Measurements from ENCODE around the gene ZP3. TPM values are rescaled to one million over a fixed set of nuclear protein-coding genes. Genes with fewer than 3 reads are reported as not detected.
"Not testable (repeated sequence)": the region's sequence is repeated elsewhere in the genome, so short reads cannot be mapped to it uniquely, and the experiment has no call there.

The ZP3 gene
- polyA plus RNA-seq, 3 donors, result 4.3 to 12.1 (median 10.4) TPM

DNA sequence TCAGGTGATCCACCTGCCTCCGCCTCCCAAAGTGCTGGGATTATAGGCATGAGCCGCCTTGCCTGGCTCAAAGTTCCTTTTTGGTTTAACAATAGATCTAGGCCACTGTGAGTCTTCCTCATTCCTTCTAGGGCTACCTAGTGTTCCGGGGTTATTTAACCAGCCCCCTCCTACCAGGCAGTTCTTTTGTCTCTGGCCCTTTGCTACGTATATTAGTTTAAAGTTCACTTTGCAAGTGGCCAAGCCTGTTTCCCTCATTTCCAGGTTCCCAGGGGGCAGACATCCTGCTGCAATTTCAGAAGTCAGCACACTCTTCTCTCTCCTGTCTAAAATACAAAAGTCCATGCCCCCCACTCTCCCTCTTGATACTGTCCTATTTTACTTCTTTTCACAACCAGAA is 33.8 kb downstream of the ZP3 start:
- H3K9me3 Mint-ChIP-seq; H3K9ac ChIP-seq (ENCODE audit: insufficient read depth, low read length, poor library complexity, severe bottlenecking); H3K4me2 ChIP-seq (replicated peaks; ENCODE audit: extremely low read depth, low read length, poor library complexity, severe bottlenecking); H3K9me3 ChIP-seq (replicated peaks in 1 of 2; ENCODE audit: control insufficient read depth in 1 of 2, insufficient read depth in 1 of 2, low read length in 2 of 2); H3K4me1 Mint-ChIP-seq; H3K36me3 ChIP-seq (replicated peaks in 1 of 2; ENCODE audit: control insufficient read depth in 1 of 2, insufficient read depth in 2 of 2, low read length in 2 of 2); H3K27me3 Mint-ChIP-seq (ENCODE audit: low read depth in 3 of 3); H4K20me1 ChIP-seq (ENCODE audit: insufficient read depth, low read length); H3K79me2 ChIP-seq (ENCODE audit: insufficient read depth, low read length); H3K4me3 ChIP-seq (replicated peaks in 1 of 3; ENCODE audit: low read depth in 2 of 3, low read length in 3 of 3); intact Hi-C loops (cut with micrococcal nuclease); H3K36me3 Mint-ChIP-seq; H3K27ac Mint-ChIP-seq; H3K27ac ChIP-seq (ENCODE audit: low read depth in 1 of 2, low read length in 2 of 2); DNase-seq; H3K27me3 ChIP-seq (ENCODE audit: control insufficient read depth in 2 of 2, insufficient read depth in 2 of 2, low read length in 2 of 2); H3K4me1 ChIP-seq (ENCODE audit: control insufficient read depth in 1 of 2, insufficient read depth in 2 of 2, low read length in 2 of 2); H2AFZ ChIP-seq (ENCODE audit: insufficient read depth, low read depth, low read length, poor library complexity, severe bottlenecking); H3K4me3 Mint-ChIP-seq: not testable (repeated sequence)
- WGBS (ENCODE audit: insufficient coverage), result no CpG with 5 or more reads among the region's 4 CpGs

DNA sequence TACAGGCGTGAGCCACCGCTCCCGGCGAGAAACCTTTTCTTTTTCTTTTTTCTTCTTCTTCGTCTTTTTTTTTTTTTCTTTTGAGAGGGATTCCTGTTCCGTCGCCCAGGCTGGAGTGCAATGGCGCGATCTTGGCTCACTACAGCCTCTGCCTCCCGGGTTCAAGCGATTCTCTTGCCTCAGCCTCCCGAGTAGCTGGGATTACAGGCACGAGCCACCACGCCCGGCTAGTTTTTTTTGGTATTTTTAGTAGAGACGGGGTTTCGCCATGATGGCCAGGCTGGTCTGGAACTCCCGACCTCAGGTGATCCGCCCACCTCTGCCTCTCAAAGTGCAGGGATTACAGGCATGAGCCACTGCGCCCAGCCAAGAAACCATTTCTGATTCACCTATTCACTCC is 36.0 kb downstream of the ZP3 start:
- WGBS (ENCODE audit: insufficient coverage), result no CpG with 5 or more reads among the region's 20 CpGs
- H3K36me3 Mint-ChIP-seq; H3K27me3 Mint-ChIP-seq (ENCODE audit: low read depth in 3 of 3): not testable (repeated sequence)

GRCh38 chr7:76461464-76462101 is 36.8 kb downstream of the ZP3 start, which contains the start of gene DTX2:
DTX2 (plus strand) TSS chr7:76461709; CDS start chr7:76480510, 18,801 bp downstream.
- H3K27ac ChIP-seq (ENCODE audit: low read depth in 1 of 2, low read length in 2 of 2); H3K27ac Mint-ChIP-seq; H3K79me2 ChIP-seq (ENCODE audit: insufficient read depth, low read length); DNase-seq; H3K36me3 Mint-ChIP-seq; H3K36me3 ChIP-seq (replicated peaks in 1 of 2; ENCODE audit: control insufficient read depth in 1 of 2, insufficient read depth in 2 of 2, low read length in 2 of 2); H3K27me3 ChIP-seq (ENCODE audit: control insufficient read depth in 2 of 2, insufficient read depth in 2 of 2, low read length in 2 of 2); H3K9me3 ChIP-seq (replicated peaks in 1 of 2; ENCODE audit: control insufficient read depth in 1 of 2, insufficient read depth in 1 of 2, low read length in 2 of 2); H3K4me1 Mint-ChIP-seq; H3K4me2 ChIP-seq (replicated peaks; ENCODE audit: extremely low read depth, low read length, poor library complexity, severe bottlenecking); H4K20me1 ChIP-seq (ENCODE audit: insufficient read depth, low read length); H3K4me1 ChIP-seq (ENCODE audit: control insufficient read depth in 1 of 2, insufficient read depth in 2 of 2, low read length in 2 of 2); H3K27me3 Mint-ChIP-seq (ENCODE audit: low read depth in 3 of 3); H2AFZ ChIP-seq (ENCODE audit: insufficient read depth, low read depth, low read length, poor library complexity, severe bottlenecking); intact Hi-C loops (cut with micrococcal nuclease); H3K9me3 Mint-ChIP-seq: not testable (repeated sequence)
- Histone ChIP-seq H3K4me3 (replicated peaks in 1 of 3; ENCODE audit: low read depth in 2 of 3, low read length in 3 of 3) (peak within 1 kb of the TSS; percentile 29 to 64 (median 54)), H3K9ac (ENCODE audit: insufficient read depth, low read length, poor library complexity, severe bottlenecking) (peak within 1 kb of the TSS; percentile 46)
- WGBS (ENCODE audit: insufficient coverage), result no CpG with 5 or more reads among the region's 54 CpGs
- peak within 1 kb of the TSS; percentile 53 to 57 for H3K4me3 Mint-ChIP-seq

More for the DNA sequence above, 36.0 kb downstream of the ZP3 start:
- H3K79me2 ChIP-seq (ENCODE audit: insufficient read depth, low read length); H3K4me3 ChIP-seq (replicated peaks in 1 of 3; ENCODE audit: low read depth in 2 of 3, low read length in 3 of 3); DNase-seq; H3K4me2 ChIP-seq (replicated peaks; ENCODE audit: extremely low read depth, low read length, poor library complexity, severe bottlenecking); H3K27me3 ChIP-seq (ENCODE audit: control insufficient read depth in 2 of 2, insufficient read depth in 2 of 2, low read length in 2 of 2); H3K4me1 Mint-ChIP-seq; H3K9me3 ChIP-seq (replicated peaks in 1 of 2; ENCODE audit: control insufficient read depth in 1 of 2, insufficient read depth in 1 of 2, low read length in 2 of 2); H3K4me1 ChIP-seq (ENCODE audit: control insufficient read depth in 1 of 2, insufficient read depth in 2 of 2, low read length in 2 of 2); H3K4me3 Mint-ChIP-seq; H3K27ac ChIP-seq (ENCODE audit: low read depth in 1 of 2, low read length in 2 of 2); H3K9ac ChIP-seq (ENCODE audit: insufficient read depth, low read length, poor library complexity, severe bottlenecking); H4K20me1 ChIP-seq (ENCODE audit: insufficient read depth, low read length); H3K27ac Mint-ChIP-seq; H3K36me3 ChIP-seq (replicated peaks in 1 of 2; ENCODE audit: control insufficient read depth in 1 of 2, insufficient read depth in 2 of 2, low read length in 2 of 2); intact Hi-C loops (cut with micrococcal nuclease); H3K9me3 Mint-ChIP-seq; H2AFZ ChIP-seq (ENCODE audit: insufficient read depth, low read depth, low read length, poor library complexity, severe bottlenecking): not testable (repeated sequence)

GRCh38 chr7:76462271-76462882 is 37.6 kb downstream of the ZP3 start:
- H3K79me2 ChIP-seq (ENCODE audit: insufficient read depth, low read length); DNase-seq; H3K36me3 Mint-ChIP-seq; H3K9me3 ChIP-seq (replicated peaks in 1 of 2; ENCODE audit: control insufficient read depth in 1 of 2, insufficient read depth in 1 of 2, low read length in 2 of 2); H3K4me3 Mint-ChIP-seq; H3K4me3 ChIP-seq (replicated peaks in 1 of 3; ENCODE audit: low read depth in 2 of 3, low read length in 3 of 3); H3K9ac ChIP-seq (ENCODE audit: insufficient read depth, low read length, poor library complexity, severe bottlenecking); H3K9me3 Mint-ChIP-seq; H3K36me3 ChIP-seq (replicated peaks in 1 of 2; ENCODE audit: control insufficient read depth in 1 of 2, insufficient read depth in 2 of 2, low read length in 2 of 2); H3K27ac Mint-ChIP-seq; H3K4me1 Mint-ChIP-seq; H3K27me3 ChIP-seq (ENCODE audit: control insufficient read depth in 2 of 2, insufficient read depth in 2 of 2, low read length in 2 of 2); H3K27ac ChIP-seq (ENCODE audit: low read depth in 1 of 2, low read length in 2 of 2); H3K27me3 Mint-ChIP-seq (ENCODE audit: low read depth in 3 of 3); H3K4me2 ChIP-seq (replicated peaks; ENCODE audit: extremely low read depth, low read length, poor library complexity, severe bottlenecking); H2AFZ ChIP-seq (ENCODE audit: insufficient read depth, low read depth, low read length, poor library complexity, severe bottlenecking); intact Hi-C loops (cut with micrococcal nuclease); H3K4me1 ChIP-seq (ENCODE audit: control insufficient read depth in 1 of 2, insufficient read depth in 2 of 2, low read length in 2 of 2): not testable (repeated sequence)
- peaks cover 10% of the 10 kb centered on the region for H4K20me1 ChIP-seq (ENCODE audit: insufficient read depth, low read length)
- no CpG with 5 or more reads among the region's 17 CpGs for WGBS (ENCODE audit: insufficient coverage)
